Left renal cortex interstitium (tissue), 4 donors: ENCODE measurements around the gene PIGR. TPM values are rescaled to one million over a fixed set of nuclear protein-coding genes. Genes with fewer than 3 reads are reported as not detected.

Source experiments
- DNase-seq, 4 donors: peaks; one replicate each; pipeline ENCODE4 v3.0.0-alpha.2; 2013; ENCODE audit warnings: low read depth in 4 of 4, low spot score in 2 of 4, missing footprints in 1 of 4
- polyA plus RNA-seq, 4 donors: library from polyadenylated mRNA; unstranded; fragments of 120-200 nt; gene quantifications; one replicate each; pipeline ENCODE4 v1.2.1, GENCODE V29; 2013; ENCODE audit not compliant: insufficient read length in 4 of 4

The PIGR gene
- polyA plus RNA-seq, 4 donors: 0.86 to 2.4 (median 1.9) TPM

DNA sequence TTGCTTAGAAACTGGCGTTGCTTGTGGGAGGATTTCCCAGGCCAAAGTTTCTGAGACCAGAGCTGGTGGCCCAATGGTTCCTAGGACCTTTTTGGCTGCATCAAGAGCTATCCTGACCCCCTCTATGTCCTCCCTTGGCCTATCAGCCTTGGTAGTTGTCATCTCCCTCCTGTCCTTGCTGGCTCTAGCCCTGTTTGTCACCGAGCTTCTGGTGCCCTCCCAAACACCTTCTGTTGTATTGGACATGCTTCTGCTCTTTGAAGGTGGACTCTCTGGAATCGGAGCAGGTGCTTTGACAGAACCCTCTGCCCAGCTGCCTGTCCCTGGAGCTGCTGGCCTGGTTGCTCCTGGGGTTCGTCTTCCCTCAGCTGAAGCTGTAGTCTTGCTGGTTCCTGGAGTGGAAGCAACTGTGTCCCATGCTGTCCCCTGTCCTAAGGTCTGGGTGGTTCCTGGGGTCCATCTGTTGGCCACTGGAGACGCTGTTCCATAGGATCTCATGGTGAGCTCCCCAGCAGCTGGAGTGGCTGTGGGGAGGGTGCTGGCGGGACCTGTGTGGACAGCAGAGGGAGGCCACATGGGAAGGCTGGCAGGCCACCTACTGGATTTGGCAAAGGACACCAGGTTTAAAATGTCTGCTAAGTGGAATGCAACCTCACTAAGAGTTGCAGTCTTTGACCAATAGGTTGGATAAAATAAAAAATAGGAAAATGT is 14.6 kb upstream of the PIGR start:
- no peak for DNase-seq

GRCh38 chr1:206958144-206958543 is 11.9 kb upstream of the PIGR start:
- DNase-seq: no peak

GRCh38 chr1:206957639-206958038 is 11.4 kb upstream of the PIGR start:
- DNase-seq: no peak

GRCh38 chr1:206955476-206956451 is 9.5 kb upstream of the PIGR start:
- no peak for DNase-seq

DNA sequence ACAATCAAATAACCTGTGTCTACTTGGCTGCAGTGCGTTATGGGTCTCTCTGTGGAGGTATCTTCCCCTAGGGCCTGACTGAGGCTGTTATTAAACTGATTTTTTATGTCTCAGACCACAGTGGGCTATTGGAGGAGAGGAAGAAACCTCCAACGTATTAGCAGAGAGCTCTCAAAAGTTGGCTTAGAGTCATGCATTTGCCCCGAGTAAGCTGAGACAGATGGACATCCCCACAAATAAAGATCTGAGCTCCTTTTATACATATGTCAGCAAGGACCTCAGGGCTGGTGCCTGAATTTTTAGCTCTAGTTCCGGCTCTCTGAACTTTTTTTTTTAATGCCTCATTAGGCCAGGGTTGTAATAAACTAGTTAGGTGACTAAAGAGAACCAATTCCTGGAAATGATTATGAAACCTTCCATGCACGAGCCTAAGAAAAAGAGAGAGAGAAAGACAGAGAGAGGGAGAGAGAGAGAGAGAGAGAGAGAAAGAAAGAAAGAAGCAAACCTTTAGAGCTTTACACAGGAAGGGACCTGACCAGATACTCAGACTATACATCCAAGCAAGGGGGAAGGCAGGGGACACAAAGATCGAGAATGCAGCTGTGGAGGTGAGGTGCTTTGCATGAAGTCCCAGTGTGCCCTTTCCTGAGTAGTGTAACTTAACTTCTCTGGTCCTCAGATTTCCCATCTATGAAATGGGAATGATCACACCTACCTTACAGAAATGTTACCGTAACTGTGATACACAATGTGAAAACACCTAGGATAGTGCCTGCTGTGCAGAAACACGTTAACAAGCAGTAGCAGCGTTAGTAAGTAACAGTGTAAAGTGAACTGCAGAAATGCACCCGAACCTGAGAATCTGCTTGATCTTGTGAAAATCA is 8.4 kb upstream of the PIGR start:
- no peak for DNase-seq

GRCh38 chr1:206953626-206954025 is 7.4 kb upstream of the PIGR start:
- DNase-seq: no peak

GRCh38 chr1:206953126-206953525 is 6.9 kb upstream of the PIGR start:
- no peak for DNase-seq

GRCh38 chr1:206952171-206952570 is 5.9 kb upstream of the PIGR start:
- DNase-seq: no peak

- peak in 1 of 4 donors; percentile 49 for DNase-seq
These were observed 5.2 kb upstream of the PIGR start for GRCh38 chr1:206951318-206952100.

DNA sequence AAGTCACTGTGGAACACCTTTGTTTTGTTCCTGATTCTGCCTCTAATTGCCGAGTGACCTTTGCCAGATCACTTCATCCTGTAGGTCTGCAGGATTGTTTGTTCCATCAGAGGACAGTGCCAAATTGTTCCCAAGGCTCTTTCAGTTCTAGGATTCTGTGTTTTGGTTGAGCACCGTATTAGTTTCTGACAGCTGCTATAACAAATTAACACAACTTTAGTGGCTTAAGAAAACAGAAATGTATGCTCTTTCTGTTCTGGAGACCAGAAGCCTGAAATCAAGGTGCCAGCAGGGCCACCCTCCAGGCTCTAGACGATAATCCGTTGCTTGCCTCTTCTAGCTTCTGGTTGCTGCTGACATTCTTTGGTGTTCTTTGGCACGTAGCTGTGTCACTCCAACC is 3.4 kb upstream of the PIGR start:
- no peak for DNase-seq

GRCh38 chr1:206949208-206949607 is 2.9 kb upstream of the PIGR start:
- DNase-seq: no peak

GRCh38 chr1:206947255-206947654 is 989 bp upstream of the PIGR start:
- DNase-seq: no peak

DNA sequence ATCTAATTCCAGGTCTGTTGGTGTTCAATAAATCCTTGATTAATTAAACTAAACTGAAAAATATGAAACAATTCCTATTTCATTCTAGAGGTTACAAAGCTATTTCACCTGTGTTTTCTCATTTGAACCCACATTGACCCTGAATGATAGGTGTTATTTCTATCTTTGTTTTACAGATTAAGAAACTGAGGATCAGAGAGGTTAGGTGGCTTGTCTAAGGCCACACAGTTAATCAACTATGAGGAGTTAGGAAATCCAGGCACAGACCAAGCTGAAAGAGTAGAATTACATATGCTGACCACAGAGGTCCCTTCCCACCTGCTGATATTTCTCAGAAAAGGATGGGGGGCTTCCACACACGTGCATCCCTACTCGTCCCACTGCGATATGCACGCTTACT is 487 bp downstream of the PIGR start:
- DNase-seq: no peak

GRCh38 chr1:206944703-206945102 is 1.6 kb downstream of the PIGR start:
- no peak for DNase-seq

- no peak for DNase-seq
These were observed 4.4 kb downstream of the PIGR start for GRCh38 chr1:206941766-206942418.

GRCh38 chr1:206940588-206940936 is 5.7 kb downstream of the PIGR start:
- no peak for DNase-seq

GRCh38 chr1:206939841-206940587 is 6.3 kb downstream of the PIGR start:
- DNase-seq: no peak

DNA sequence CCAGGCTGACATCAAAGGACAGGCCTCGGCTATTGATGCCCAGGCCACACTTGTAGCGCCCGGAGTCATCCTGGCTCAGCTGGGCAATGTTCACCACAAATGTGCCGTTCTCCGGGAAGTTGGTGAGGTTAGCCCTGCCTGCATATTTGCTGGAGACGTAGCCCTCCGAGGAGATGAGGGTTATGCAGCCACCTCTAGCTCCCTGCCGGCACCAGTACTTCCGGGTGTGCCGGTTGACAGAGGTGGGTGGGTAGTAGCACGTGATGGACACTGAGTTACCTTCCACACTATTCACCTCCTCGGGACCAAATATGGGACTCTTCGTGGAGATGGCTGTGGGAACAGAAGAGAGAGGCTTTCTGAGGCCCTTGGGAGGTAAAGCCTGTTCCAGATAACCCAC is 7.1 kb downstream of the PIGR start:
- no peak for DNase-seq

DNA sequence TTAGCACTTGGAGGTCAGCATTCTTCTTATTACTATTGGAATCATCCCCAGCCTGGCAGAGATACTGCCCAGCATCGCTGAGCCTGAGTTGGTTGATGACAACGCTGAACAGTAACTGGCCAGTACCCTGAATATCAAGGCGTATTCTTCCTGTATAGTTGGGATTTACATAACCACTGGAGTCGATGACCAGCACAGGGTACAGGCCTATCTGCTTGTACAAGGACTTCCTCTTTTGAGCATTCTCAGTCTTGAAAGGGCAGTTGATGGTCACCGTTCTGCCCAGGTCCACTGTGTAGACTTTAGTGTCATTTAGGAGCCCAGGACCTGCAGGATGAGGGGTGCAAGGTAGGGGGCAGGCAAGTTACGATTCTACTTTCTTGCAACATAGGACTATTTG is 8.8 kb downstream of the PIGR start:
- no peak for DNase-seq
